ENCODE data around the gene IFT20.

GRCh38 chr17:28315846-28316705 is 19.2 kb downstream of the IFT20 start:
- TF ChIP-seq, protein P1, sequence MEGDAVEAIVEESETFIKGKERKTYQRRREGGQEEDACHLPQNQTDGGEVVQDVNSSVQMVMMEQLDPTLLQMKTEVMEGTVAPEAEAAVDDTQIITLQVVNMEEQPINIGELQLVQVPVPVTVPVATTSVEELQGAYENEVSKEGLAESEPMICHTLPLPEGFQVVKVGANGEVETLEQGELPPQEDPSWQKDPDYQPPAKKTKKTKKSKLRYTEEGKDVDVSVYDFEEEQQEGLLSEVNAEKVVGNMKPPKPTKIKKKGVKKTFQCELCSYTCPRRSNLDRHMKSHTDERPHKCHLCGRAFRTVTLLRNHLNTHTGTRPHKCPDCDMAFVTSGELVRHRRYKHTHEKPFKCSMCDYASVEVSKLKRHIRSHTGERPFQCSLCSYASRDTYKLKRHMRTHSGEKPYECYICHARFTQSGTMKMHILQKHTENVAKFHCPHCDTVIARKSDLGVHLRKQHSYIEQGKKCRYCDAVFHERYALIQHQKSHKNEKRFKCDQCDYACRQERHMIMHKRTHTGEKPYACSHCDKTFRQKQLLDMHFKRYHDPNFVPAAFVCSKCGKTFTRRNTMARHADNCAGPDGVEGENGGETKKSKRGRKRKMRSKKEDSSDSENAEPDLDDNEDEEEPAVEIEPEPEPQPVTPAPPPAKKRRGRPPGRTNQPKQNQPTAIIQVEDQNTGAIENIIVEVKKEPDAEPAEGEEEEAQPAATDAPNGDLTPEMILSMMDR (IDR thresholded peaks at IDR 0.05; ENCODE audit: low read length) = no peak
- TF ChIP-seq EZH2 (IDR thresholded peaks at IDR 0.05; ENCODE audit: borderline replicate concordance, low read length) = no peak

All from OCI-LY1 (cell line).